Right lobe of liver (tissue), 6 donors: ENCODE results near the gene DNM3. TPM values are rescaled to one million over a fixed set of nuclear protein-coding genes. Genes with fewer than 3 reads are reported as not detected.

ENCODE experiments used
- ATAC-seq, 4 donors: fragments of 200-7000 bp; cut with Tn5 transposase; one replicate each; pipeline ENCODE4 v1.9.1; 2020; ENCODE audit warnings: mild to moderate bottlenecking in 4 of 4, moderate library complexity in 4 of 4
- DNase-seq, 3 donors: peaks; one replicate each; pipeline ENCODE4 v3.0.0-alpha.2; 2020
- H3K27ac ChIP-seq, 3 donors: fragments of 200-600 bp; one replicate each; pipeline ENCODE4 v1.8.0; 2022
- H3K27me3 ChIP-seq, 2 donors: fragments of 200-600 bp; one replicate each; pipeline ENCODE4 v1.8.0; 2022
- H3K36me3 ChIP-seq, 4 donors: fragments of 200-600 bp; sonication (generic) in 1 of 4; one replicate each; pipeline versions ENCODE4 v1.5.1 to v1.8.0; 2017 to 2022; ENCODE audit warnings: control low read depth in 1 of 4
- H3K4me1 ChIP-seq, 4 donors: fragments of 200-600 bp; sonication (generic) in 1 of 4; one replicate each; pipeline versions ENCODE4 v1.5.1 to v1.8.0; 2017 to 2022; ENCODE audit warnings: control low read depth in 1 of 4
- H3K4me3 ChIP-seq, 3 donors: fragments of 200-600 bp; one replicate each; pipeline ENCODE4 v1.8.0; 2022
- H3K9me3 ChIP-seq, 4 donors: fragments of 200-600 bp; sonication (generic) in 1 of 4; one replicate each; pipeline versions ENCODE4 v1.5.1 to v1.8.0; 2017 to 2022; ENCODE audit warnings: control low read depth in 1 of 4
- POLR2A ChIP-seq: fragments of 450-650 bp; IDR thresholded peaks from one replicate; pipeline ENCODE4 v1.6.1; 2017; ENCODE audit warnings: antibody characterized with exemption, mild to moderate bottlenecking
- WGBS: methylation state at CpG from one replicate; pipeline ENCODE4 v1.1.6; 2018; ENCODE audit warnings: low coverage, low lambda C conversion rate; ENCODE audit not compliant: insufficient coverage; ENCODE audit errors: missing lambda C conversion rate; 5-methylcytosine and 5-hydroxymethylcytosine counted together
- intact Hi-C, 2 donors: fragments of 100-400 bp; cut with DNase I; formaldehyde crosslinking; loops; one replicate each; pipeline versions ENCODE4 v1.11.2 to v1.14.1; 2022
- total RNA-seq, 6 experiments: library from RNA; depleted of rRNA in 2 of 6; stranded (reverse); fragments of >200 nt in 2 of 6; fragmentation: NEBNext Ultra II Directional in 3 of 6; extraction: Animal tissue kit (Norgen Biotek cat#: 25700) in 3 of 6; gene quantifications; one replicate each; pipeline versions ENCODE4 v1.1.0 to v1.2.4, GENCODE V29; 2016 to 2023
- TF ChIP-seq, protein P1 (sequence below), 4 donors: fragments of 200-600 bp in 3 of 4; fragments of 450-650 bp in 1 of 4; IDR thresholded peaks; one replicate each; pipeline versions ENCODE4 v1.5.1 to v1.8.0; 2016 to 2022; ENCODE audit warnings: antibody characterized with exemption in 4 of 4, mild to moderate bottlenecking in 2 of 4
- donor health status: DM: no; HTN: yes; CAD: no.
- donor health status: DM: no; HTN: no; CAD: no.
- donor health status: DM: no; HTN: no; CAD: no.
- donor health status: DM: no; HTN: yes; CAD: no.
- donor health status: DM: no; HTN: yes; CAD: no.

DNM3 gene
- total RNA-seq, 6 experiments from 2014 or later = 0.29 to 0.92 (median 0.43) TPM

DNA sequence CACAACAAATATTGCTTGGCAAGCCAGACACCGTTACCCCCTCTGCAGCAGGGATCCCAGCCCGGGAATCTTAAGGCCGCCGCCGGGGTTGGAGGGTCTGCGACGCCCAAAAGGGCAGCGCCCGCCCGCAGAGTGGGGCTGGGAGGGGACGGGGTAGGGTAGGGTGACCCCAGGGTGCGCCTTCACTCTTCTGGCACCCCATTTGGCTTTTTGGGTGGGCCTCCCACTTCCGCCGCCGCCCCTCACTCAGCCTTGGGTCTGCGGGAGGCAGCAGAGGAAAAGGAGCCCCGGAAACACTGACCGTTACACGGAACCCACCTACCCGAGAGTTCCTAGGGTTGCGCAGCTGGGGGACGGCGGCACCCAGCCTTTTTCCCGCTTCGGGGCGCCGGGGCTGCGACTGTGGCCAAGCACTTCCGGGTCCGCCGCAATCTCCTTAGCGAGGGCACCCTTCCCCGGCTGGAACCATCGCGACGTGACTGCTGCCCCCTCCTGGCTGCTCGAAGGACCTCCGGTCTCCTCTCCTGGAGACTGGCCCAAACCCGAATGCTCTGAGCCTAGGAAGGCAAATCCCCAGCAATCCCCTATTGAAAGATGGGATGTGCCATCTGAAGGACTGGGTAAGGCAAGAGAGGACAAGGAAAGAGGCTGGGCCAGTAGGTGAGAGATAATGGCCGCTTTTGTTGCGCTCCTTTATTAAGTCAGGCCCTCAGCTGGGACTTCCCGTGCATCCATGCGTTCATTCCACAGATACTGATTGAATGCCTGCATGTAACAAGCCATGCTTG, 602.6 kb downstream of the DNM3 start, which contains the start of gene PIGC:
PIGC (minus strand) TSS at position 404 of the 788 bp plus-strand sequence. CDS start 1,447 bp downstream, outside the sequence.
- no peaks in the 10 kb centered on the region for H3K9me3 ChIP-seq
- intact Hi-C loops = loop anchor here in 1 of 2 donors (10.0 kb wide), 1 partner anchor 281 kb away; no protein-coding TSS in a partner anchor
- WGBS = 7% methylated on average over 27 of the region's 43 CpGs
- DNase-seq = peak; percentile 92 to 93 (median 93)
- peak; percentile 54 for TF ChIP-seq POLR2A
- TF ChIP-seq, protein P1, sequence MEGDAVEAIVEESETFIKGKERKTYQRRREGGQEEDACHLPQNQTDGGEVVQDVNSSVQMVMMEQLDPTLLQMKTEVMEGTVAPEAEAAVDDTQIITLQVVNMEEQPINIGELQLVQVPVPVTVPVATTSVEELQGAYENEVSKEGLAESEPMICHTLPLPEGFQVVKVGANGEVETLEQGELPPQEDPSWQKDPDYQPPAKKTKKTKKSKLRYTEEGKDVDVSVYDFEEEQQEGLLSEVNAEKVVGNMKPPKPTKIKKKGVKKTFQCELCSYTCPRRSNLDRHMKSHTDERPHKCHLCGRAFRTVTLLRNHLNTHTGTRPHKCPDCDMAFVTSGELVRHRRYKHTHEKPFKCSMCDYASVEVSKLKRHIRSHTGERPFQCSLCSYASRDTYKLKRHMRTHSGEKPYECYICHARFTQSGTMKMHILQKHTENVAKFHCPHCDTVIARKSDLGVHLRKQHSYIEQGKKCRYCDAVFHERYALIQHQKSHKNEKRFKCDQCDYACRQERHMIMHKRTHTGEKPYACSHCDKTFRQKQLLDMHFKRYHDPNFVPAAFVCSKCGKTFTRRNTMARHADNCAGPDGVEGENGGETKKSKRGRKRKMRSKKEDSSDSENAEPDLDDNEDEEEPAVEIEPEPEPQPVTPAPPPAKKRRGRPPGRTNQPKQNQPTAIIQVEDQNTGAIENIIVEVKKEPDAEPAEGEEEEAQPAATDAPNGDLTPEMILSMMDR (IDR thresholded peaks at IDR 0.05) = peak; percentile 75 to 90 (median 86)
- peak within 1 kb of the TSS; percentile 85 to 98 (median 86) for H3K4me3 ChIP-seq
- peaks cover 0 to 10% (median 0%) of the 10 kb centered on the region in 4 donors for H3K4me1 ChIP-seq
- H3K36me3 ChIP-seq = no peaks in the 10 kb centered on the region
- ATAC-seq = peak; percentile 100
- H3K27ac ChIP-seq = peak within 1 kb of the TSS; percentile 69 to 82 (median 81)
- no peaks in the 10 kb centered on the region for H3K27me3 ChIP-seq

DNA sequence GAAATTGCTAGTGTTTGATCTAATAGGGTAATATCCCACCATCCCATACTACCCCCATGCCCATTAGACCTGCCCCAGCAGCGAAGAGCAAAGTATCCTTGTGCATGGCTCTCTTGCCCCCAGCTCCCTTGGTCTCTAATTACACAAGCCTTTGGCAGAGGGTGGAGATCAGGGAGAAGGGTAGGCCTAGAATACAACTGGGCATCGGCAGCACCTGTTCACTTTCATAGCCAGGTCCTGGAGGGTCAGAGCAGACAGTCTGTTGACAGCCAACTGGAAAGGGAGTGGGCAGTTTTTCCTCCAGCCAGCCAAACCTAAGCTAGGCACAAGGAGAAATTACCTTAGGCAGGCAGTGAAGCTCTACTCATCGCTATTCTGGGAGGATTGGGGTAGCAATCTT, 605.2 kb downstream of the DNM3 start:
- peaks cover 0 to 26% (median 0%) of the 10 kb centered on the region in 4 donors for H3K4me1 ChIP-seq
- no peaks in the 10 kb centered on the region for H3K9me3 ChIP-seq
- no peaks in the 10 kb centered on the region for H3K36me3 ChIP-seq
- 77% methylated on average over 3 of the region's 3 CpGs for WGBS
- intact Hi-C loops = loop anchor here in 1 of 2 donors (10.0 kb wide), 1 partner anchor 278 kb away; no protein-coding TSS in a partner anchor
- H3K4me3 ChIP-seq = no peak overlapping the region
- DNase-seq (no peak), ATAC-seq (no peak)
- TF ChIP-seq, protein P1 (IDR thresholded peaks at IDR 0.05) = no peak
- H3K27ac ChIP-seq = no peak overlapping the region
- no peaks in the 10 kb centered on the region for H3K27me3 ChIP-seq

DNA sequence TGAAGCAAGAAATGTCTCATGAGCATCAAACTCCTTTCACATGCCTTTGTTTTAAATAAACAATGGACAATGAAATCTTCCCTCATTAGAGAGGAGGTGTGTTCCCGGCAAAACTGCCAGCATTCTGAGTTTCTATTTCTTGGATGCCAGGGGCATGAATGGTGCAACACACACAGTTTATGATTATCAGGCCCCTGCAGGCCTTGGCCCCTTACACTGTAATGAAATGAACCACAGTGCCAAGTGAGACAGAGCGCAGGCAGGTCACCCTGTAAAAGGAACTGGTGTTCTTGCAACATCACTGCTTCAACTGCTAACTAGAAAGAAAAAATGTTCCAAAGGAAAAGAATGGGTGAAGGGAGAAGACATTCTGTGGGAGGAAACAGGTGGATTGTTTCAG, 606.3 kb downstream of the DNM3 start:
- Histone ChIP-seq H3K27me3 (no peaks in the 10 kb centered on the region), H3K4me1 (peaks cover 0 to 27% (median 0%) of the 10 kb centered on the region in 4 donors), H3K36me3 (no peaks in the 10 kb centered on the region), H3K27ac (no peak overlapping the region), H3K4me3 (no peak overlapping the region), H3K9me3 (no peaks in the 10 kb centered on the region)
- intact Hi-C loops = loop anchor here in 1 of 2 donors (10.0 kb wide), 1 partner anchor 277 kb away; no protein-coding TSS in a partner anchor
- TF ChIP-seq, protein P1 (IDR thresholded peaks at IDR 0.05) = no peak
- no peak for TF ChIP-seq POLR2A
- DNase-seq (no peak), ATAC-seq (no peak)
- 54% methylated on average over 2 of the region's 2 CpGs for WGBS

DNA sequence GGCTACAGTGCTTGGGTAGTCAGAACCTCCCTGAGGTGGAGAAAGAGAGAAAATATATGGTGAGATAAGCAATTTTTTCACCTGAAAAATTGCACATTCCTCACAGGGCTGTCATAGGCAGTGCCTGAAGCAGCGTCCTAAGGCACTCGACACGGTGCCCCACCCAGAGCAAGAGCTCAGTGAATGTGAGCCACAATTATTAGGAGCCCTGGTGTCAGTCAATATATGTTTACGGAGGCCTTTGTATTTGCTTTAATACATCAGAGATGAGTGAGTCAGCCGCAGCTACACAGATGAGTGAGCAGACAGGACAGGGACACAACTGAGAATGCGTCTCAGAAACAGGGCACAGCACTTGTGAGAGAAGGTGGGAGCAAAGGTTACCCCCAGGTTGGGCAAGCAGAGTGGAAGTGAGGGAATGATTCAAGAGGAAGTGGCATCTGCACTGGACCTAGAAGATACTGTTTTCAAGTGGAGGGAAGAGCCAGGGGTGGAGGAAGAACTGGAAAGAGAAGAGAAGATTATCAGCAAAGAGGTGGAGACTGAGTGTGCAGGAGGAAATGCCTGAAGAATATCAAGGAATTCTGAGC, 607.8 kb downstream of the DNM3 start:
- no peak overlapping the region for H3K27ac ChIP-seq
- H3K36me3 ChIP-seq = no peaks in the 10 kb centered on the region
- no peaks in the 10 kb centered on the region for H3K9me3 ChIP-seq
- H3K27me3 ChIP-seq = no peaks in the 10 kb centered on the region
- H3K4me3 ChIP-seq = no peak overlapping the region
- H3K4me1 ChIP-seq = peaks cover 0 to 25% (median 2%) of the 10 kb centered on the region in 4 donors
- WGBS = 77% methylated on average over 6 of the region's 6 CpGs
- TF ChIP-seq, protein P1 (IDR thresholded peaks at IDR 0.05) = no peak
- TF ChIP-seq POLR2A = no peak
- intact Hi-C loops = loop anchor here in 1 of 2 donors (10.0 kb wide), 1 partner anchor 276 kb away; no protein-coding TSS in a partner anchor
- peak in 1 of 4 donors; percentile 2 for ATAC-seq
- peak in 1 of 3 donors; percentile 19 for DNase-seq
